Uterus (tissue), 4 donors: ENCODE results near the gene MRPL38. TPM values are rescaled to one million over a fixed set of nuclear protein-coding genes. Genes with fewer than 3 reads are reported as not detected.

ENCODE experiments used
- DNase-seq, 2 donors: peaks; one replicate each; pipeline ENCODE4 v3.0.0-alpha.2; 2019 to 2020
- H3K27ac ChIP-seq, 2 donors: fragments of 200-600 bp; sonication (generic); 1 replicate in 1 of 2; 2 replicates in 1 of 2; pipeline ENCODE4 v1.5.1; 2016 to 2018
- H3K27me3 ChIP-seq, 2 donors: fragments of 200-600 bp; sonication (generic); one replicate each; pipeline ENCODE4 v1.5.1; 2018 to 2019; ENCODE audit warnings: control low read depth in 1 of 2
- H3K36me3 ChIP-seq, 2 donors: fragments of 200-600 bp; sonication (generic); one replicate each; pipeline ENCODE4 v1.5.1; 2019; ENCODE audit warnings: control low read depth in 1 of 2
- H3K4me1 ChIP-seq, 2 donors: fragments of 200-600 bp; sonication (generic); one replicate each; pipeline ENCODE4 v1.5.1; 2018 to 2019; ENCODE audit warnings: control low read depth in 1 of 2
- H3K4me3 ChIP-seq, 2 donors: fragments of 200-600 bp; sonication (generic); 1 replicate in 1 of 2; 2 replicates in 1 of 2; pipeline ENCODE4 v1.5.1; 2018 to 2019; ENCODE audit warnings: mild to moderate bottlenecking in 1 of 2
- H3K9me3 ChIP-seq, 2 donors: fragments of 200-600 bp; sonication (generic); one replicate each; pipeline ENCODE4 v1.5.1; 2019; ENCODE audit warnings: control low read depth in 1 of 2
- POLR2A ChIP-seq, 2 donors: fragments of 450-650 bp; IDR thresholded peaks; one replicate each; pipeline ENCODE4 v1.6.1; 2016; ENCODE audit warnings: antibody characterized with exemption in 2 of 2, mild to moderate bottlenecking in 1 of 2, moderate library complexity in 1 of 2
- intact Hi-C: fragments of 100-400 bp; cut with DNase I; formaldehyde crosslinking; loops from one replicate; pipeline ENCODE4 v1.15.1; 2023; ENCODE audit warnings: low total_unique reads
- total RNA-seq, 4 donors: library from RNA; depleted of rRNA in 3 of 4; stranded (reverse); fragments of >200 nt in 3 of 4; gene quantifications; one replicate each; pipeline versions ENCODE4 v1.1.0 to v1.2.4, GENCODE V29; 2014 to 2023
- TF ChIP-seq, protein P1 (sequence below), 4 experiments: fragments of 200-600 bp in 2 of 4; fragments of 450-650 bp in 2 of 4; sonication (generic) in 2 of 4; IDR thresholded peaks; one replicate each; pipeline ENCODE4 v1.5.1; 2016 to 2019; ENCODE audit warnings: antibody characterized with exemption in 4 of 4, mild to moderate bottlenecking in 2 of 4, moderate library complexity in 1 of 4
- donor health status: DM: yes; HTN: yes; CAD: no.

MRPL38 gene
- total RNA-seq, 4 donors from 2014 or later = 32.3 to 99.8 (median 47.8) TPM

DNA sequence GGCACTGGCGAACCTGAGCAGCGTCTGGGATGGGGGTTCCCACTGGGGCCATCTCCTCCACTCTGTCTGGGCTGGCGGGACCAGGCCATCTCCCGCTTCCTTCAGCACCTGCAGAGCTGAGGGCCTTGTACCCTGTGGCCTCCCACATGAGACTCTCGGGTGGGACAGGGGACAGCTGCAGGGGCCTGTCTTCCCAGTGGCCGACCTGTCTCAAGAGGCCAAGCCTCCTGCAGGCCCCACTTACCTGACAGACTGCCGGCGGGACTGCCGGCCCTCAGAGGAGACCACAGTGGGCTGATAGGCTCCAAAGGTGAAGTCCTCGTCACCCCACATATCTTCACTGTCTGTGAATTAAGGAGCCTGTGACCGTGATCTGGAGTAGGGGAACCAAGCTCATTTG is 20.4 kb upstream of the MRPL38 start:
- intact Hi-C loops = no loop called here
- no peak overlapping the region for H3K4me3 ChIP-seq
- DNase-seq = no peak
- no peaks in the 10 kb centered on the region for H3K9me3 ChIP-seq
- H3K27me3 ChIP-seq = no peaks in the 10 kb centered on the region
- no peaks in the 10 kb centered on the region for H3K36me3 ChIP-seq
- TF ChIP-seq, protein P1, sequence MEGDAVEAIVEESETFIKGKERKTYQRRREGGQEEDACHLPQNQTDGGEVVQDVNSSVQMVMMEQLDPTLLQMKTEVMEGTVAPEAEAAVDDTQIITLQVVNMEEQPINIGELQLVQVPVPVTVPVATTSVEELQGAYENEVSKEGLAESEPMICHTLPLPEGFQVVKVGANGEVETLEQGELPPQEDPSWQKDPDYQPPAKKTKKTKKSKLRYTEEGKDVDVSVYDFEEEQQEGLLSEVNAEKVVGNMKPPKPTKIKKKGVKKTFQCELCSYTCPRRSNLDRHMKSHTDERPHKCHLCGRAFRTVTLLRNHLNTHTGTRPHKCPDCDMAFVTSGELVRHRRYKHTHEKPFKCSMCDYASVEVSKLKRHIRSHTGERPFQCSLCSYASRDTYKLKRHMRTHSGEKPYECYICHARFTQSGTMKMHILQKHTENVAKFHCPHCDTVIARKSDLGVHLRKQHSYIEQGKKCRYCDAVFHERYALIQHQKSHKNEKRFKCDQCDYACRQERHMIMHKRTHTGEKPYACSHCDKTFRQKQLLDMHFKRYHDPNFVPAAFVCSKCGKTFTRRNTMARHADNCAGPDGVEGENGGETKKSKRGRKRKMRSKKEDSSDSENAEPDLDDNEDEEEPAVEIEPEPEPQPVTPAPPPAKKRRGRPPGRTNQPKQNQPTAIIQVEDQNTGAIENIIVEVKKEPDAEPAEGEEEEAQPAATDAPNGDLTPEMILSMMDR (IDR thresholded peaks at IDR 0.05) = no peak
- TF ChIP-seq POLR2A (IDR thresholded peaks at IDR 0.05) = no peak
- H3K27ac ChIP-seq = no peak overlapping the region
- H3K4me1 ChIP-seq = no peaks in the 10 kb centered on the region

DNA sequence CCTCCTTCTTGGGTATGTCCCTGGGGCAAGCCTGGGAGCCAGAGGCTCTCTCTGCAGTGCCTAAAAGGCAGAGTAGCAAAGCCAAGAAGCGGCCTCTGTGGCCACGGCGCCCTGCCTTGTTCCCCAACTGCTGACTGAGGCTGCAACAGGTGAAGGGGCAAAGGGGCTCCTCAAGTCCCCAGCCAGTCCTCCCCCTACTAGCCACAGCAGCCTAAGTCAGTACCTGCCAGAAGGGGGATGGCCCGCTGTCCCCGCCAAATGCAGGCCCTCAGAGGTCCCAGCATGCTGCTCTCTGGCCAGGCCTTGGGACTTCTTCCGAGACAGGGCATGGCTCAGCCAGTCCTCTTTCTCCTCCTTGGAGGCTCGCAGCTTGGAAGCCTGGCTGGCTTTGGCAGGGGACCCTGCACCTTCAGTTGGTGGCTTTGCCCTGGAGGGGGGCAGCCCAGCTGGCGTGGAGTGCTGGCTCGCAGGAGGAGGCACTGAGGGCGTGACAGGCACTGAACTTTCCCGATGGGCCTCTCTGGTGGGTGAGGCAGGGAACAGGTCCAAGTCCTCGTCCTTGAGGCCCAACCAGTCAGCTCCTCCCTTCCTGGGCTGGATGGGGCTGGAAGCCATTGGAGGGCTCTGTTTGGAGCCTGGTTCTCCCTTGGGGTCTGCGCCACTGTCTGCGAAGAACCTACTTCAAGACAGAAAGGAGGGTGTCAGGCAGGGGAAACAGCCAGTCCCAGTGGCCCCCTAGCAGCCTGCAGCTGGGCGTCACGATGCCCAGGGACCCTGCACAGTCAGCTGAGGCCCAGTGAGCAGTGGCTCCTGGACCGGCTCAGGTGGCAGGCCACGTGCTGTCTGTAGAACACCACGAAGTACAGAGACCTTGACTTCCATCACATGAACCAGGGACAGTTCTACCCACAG is 18.5 kb upstream of the MRPL38 start:
- Histone ChIP-seq H3K9me3 (no peaks in the 10 kb centered on the region), H3K4me1 (no peaks in the 10 kb centered on the region), H3K27ac (no peak overlapping the region), H3K36me3 (no peaks in the 10 kb centered on the region), H3K4me3 (no peak overlapping the region), H3K27me3 (no peaks in the 10 kb centered on the region)
- intact Hi-C loops = no loop called here
- no peak for DNase-seq
- TF ChIP-seq POLR2A (IDR thresholded peaks at IDR 0.05) = no peak
- TF ChIP-seq, protein P1 (IDR thresholded peaks at IDR 0.05) = no peak

DNA sequence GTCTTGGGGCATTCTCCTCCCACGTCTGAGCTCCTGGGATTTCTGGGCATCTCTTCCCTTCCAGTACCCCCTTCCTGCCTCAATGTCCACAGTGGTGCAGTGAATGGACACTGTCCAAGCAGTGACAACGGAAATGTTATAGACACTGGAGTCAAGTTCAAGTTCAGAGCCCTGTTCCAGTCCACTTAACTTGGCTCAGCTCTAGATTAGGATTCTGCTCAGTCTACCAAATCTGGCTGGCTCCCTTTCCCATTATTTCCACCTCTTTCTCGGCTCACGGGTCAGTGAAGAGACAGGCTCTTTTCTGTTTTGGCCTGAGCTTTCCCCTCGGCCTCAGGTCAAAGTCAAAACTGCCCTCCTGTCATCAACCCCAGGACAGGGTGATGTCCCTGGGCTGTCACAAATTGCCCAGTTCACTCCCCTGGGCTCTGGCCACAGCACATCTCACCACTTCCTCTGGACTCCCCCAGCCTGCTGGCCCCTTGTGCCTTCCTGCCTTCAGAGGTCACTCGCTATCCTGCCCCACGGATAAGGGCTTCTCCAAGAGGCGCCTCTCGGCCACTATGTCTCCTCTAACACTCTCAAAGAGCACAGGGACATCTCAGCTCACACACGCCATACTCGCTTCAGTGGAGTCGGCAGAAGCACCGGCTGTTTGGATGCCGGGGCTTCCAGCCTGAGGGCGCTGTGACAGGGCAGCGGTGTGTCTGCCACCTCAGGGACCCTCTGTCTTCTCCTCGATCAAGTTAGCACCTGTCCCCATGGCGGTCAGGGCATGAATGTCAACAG is 17.7 kb upstream of the MRPL38 start:
- Histone ChIP-seq H3K4me3 (no peak overlapping the region), H3K27me3 (no peaks in the 10 kb centered on the region), H3K4me1 (no peaks in the 10 kb centered on the region), H3K36me3 (no peaks in the 10 kb centered on the region), H3K27ac (no peak overlapping the region), H3K9me3 (no peaks in the 10 kb centered on the region)
- TF ChIP-seq, protein P1 (IDR thresholded peaks at IDR 0.05) = no peak
- TF ChIP-seq POLR2A (IDR thresholded peaks at IDR 0.05) = no peak
- no peak for DNase-seq
- intact Hi-C loops = no loop called here

DNA sequence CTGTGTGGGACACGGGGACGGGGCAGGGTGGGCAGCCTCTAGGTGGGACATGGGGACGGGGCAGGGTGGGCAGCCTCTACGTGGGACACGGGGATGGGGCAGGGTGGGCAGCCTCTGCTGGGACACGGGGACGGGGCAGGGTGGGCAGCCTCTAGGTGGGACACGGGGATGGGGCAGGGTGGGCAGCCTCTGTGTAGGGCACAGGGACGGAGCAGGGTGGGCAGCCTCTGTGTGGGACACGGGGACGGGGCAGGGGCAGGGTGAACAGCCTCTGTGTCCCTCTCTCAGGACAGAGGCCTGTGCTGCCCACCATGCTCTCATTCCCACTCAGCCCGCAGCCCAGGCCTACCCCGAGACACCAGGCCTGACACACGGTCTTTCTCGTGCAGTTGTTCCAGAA is 16.9 kb upstream of the MRPL38 start:
- no peak overlapping the region for H3K27ac ChIP-seq
- H3K4me3 ChIP-seq = no peak overlapping the region
- intact Hi-C loops = no loop called here
- TF ChIP-seq POLR2A (IDR thresholded peaks at IDR 0.05) = no peak
- TF ChIP-seq, protein P1 (IDR thresholded peaks at IDR 0.05) = no peak
- no peaks in the 10 kb centered on the region for H3K4me1 ChIP-seq
- H3K9me3 ChIP-seq = no peaks in the 10 kb centered on the region
- no peaks in the 10 kb centered on the region for H3K27me3 ChIP-seq
- DNase-seq = no peak
- no peaks in the 10 kb centered on the region for H3K36me3 ChIP-seq

- TF ChIP-seq, protein P1 (IDR thresholded peaks at IDR 0.05) = no peak
- no peak for TF ChIP-seq POLR2A (IDR thresholded peaks at IDR 0.05)
- H3K4me3 ChIP-seq = no peak overlapping the region
- DNase-seq = no peak
- H3K27ac ChIP-seq = no peak overlapping the region
- no peaks in the 10 kb centered on the region for H3K27me3 ChIP-seq
- no peaks in the 10 kb centered on the region for H3K4me1 ChIP-seq
- no peaks in the 10 kb centered on the region for H3K36me3 ChIP-seq
- intact Hi-C loops = no loop called here
- H3K9me3 ChIP-seq = no peaks in the 10 kb centered on the region
Observed at GRCh38 chr17:75920045-75920560, 15.4 kb upstream of the MRPL38 start.
